H1 (cell line): ENCODE data around the gene ID1. TPM values are rescaled to one million over a fixed set of nuclear protein-coding genes. Genes with fewer than 3 reads are reported as not detected.
A peak's percentile ranks its signal among the peaks of the same experiment; 100 is the strongest.

Experiments used
- BCL11A ChIP-seq, 2 experiments: IDR thresholded peaks; one replicate each; pipeline ENCODE4 v1.6.1; 2011; ENCODE audit warnings: low read depth in 2 of 2, low read length in 2 of 2, mild to moderate bottlenecking in 2 of 2
- BRCA1 ChIP-seq: IDR thresholded peaks from 2 replicates; pipeline ENCODE4 v1.6.1; 2012; ENCODE audit warnings: low read depth, low read length, improper control_type of control experiment
- HDAC2 ChIP-seq, 2 experiments: fragments of 300-600 bp in 1 of 2; sonication (generic) in 1 of 2; IDR thresholded peaks; 2 replicates each; pipeline ENCODE4 v1.6.1; 2011 to 2012; ENCODE audit warnings: low read depth in 2 of 2, low read length in 2 of 2, mild to moderate bottlenecking in 2 of 2, moderate library complexity in 2 of 2, borderline replicate concordance in 1 of 2, inconsistent platforms in 1 of 2
- KDM4A ChIP-seq: IDR thresholded peaks from one replicate; pipeline ENCODE4 v1.7.1; 2012; ENCODE audit warnings: low read depth, mild to moderate bottlenecking, moderate library complexity, low read length, inconsistent platforms; ENCODE audit not compliant: severe bottlenecking
- SUZ12 ChIP-seq: fragments of 200-600 bp; sonication (generic); IDR thresholded peaks from 2 replicates; pipeline ENCODE4 v1.6.1; 2012; ENCODE audit warnings: mild to moderate bottlenecking, inconsistent platforms, low read length, moderate library complexity, mixed read lengths
- USF2 ChIP-seq: IDR thresholded peaks from 2 replicates; pipeline ENCODE4 v1.6.1; 2011; ENCODE audit warnings: low read length, improper control_type of control experiment
- YY1 ChIP-seq: IDR thresholded peaks from 2 replicates; pipeline ENCODE4 v1.6.1; 2011; ENCODE audit warnings: low read depth, mild to moderate bottlenecking, low read length
- polyA plus RNA-seq, 7 experiments: library from polyadenylated mRNA; depleted of rRNA in 3 of 7; stranded (reverse) in 5 of 7; unstranded in 2 of 7; fragments of >200 nt in 5 of 7; fragments of 200-250 nt in 2 of 7; gene quantifications; 1 replicate in 5 of 7; 2 replicates in 1 of 7; 4 replicates in 1 of 7; pipeline versions ENCODE4 v1.2.1 to v1.2.3, GENCODE V29; 2011 to 2013; ENCODE audit warnings: missing spikeins in 2 of 7, mixed read lengths in 2 of 7
- total RNA-seq: library from RNA; stranded (reverse); fragmentation: NEBNext Ultra II Directional; extraction: Animal tissue kit (Norgen Biotek cat#: 25700); gene quantifications from 2 replicates; pipeline ENCODE4 v1.2.1, GENCODE V29; 2021
- TF ChIP-seq, protein P1 (sequence below): IDR thresholded peaks from 2 replicates; pipeline ENCODE4 v1.6.1; 2012; ENCODE audit warnings: low read length, inconsistent platforms

Gene ID1
- total and polyA plus RNA-seq, 2 of the 8 experiments (the other 6 are each of a cell fraction or from before 2014, with no cell fraction given), result 120 to 357 TPM

DNA sequence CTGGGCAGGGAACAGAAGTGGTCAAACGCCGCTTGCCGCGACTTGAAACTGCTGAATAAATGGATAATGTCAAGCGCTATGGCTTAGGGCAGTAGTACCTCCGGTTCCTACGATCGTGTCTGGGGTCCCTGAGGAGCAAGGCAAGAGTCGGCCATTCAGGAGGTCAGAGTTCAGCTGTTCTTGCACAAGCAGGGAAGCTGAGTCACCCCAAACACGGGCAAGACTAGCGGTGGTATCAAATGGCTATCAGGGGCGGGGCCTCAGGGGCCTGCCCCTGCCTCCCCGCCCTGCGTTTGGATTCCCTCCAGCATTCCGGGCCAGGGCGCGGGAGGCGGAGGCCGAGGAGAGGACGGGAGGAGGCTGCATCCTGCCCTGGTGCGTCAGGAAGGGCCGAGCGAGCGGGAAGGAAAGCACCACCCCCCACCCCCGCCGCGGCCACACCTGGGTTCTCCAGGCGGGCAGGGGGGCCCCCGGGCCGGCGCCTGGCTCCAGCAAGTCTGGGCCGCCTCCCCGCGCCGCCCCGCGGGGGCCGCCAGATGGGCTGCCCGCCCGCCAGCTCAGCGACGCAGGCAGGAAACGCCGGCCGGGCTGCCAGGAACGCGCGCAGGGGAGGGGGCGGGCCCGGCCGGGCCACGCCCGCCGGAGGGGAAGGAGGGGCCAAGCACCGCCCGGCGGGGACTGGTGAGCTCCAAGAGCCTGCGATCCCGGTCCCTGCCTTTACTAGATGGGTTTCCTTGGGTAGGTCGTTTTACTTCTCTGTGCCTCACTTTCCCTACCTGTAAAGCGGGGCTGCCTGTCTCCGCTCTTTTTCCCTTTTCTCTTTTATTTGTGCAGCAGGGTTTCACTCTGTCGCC lies 32.2 kb upstream of the ID1 start (continued):
- peak in 1 of 2 experiments; percentile 99; a peak in 2 of 4 replicates for TF ChIP-seq HDAC2 (IDR thresholded peaks at IDR 0.05; ENCODE audit: borderline replicate concordance in 1 of 2, low read depth in 2 of 2, low read length in 2 of 2)
- TF ChIP-seq USF2, result peak; percentile 11; the same call in 1 of the 2 replicates
- TF ChIP-seq YY1, result peak; percentile 67
- no peak for TF ChIP-seq BCL11A (IDR thresholded peaks at IDR 0.05; ENCODE audit: low read depth in 2 of 2, low read length in 2 of 2)
- no peak for TF ChIP-seq SUZ12
- TF ChIP-seq KDM4A, result peak; percentile 37
- TF ChIP-seq BRCA1, result no peak
- TF ChIP-seq, protein P1, sequence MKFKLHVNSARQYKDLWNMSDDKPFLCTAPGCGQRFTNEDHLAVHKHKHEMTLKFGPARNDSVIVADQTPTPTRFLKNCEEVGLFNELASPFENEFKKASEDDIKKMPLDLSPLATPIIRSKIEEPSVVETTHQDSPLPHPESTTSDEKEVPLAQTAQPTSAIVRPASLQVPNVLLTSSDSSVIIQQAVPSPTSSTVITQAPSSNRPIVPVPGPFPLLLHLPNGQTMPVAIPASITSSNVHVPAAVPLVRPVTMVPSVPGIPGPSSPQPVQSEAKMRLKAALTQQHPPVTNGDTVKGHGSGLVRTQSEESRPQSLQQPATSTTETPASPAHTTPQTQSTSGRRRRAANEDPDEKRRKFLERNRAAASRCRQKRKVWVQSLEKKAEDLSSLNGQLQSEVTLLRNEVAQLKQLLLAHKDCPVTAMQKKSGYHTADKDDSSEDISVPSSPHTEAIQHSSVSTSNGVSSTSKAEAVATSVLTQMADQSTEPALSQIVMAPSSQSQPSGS, result 0 out of 2 replicates have a peak, but pooled peaks have one; percentile 28
